Sigmoid colon (tissue), 4 donors: ENCODE results near the gene TMEM145.

Source experiments
- EP300 ChIP-seq, 4 donors: sonication (generic); formaldehyde crosslinking; IDR thresholded peaks; one replicate each; pipeline ENCODE4 v1.6.1; 2017; ENCODE audit warnings: antibody characterized with exemption in 4 of 4
- POLR2A ChIP-seq, 2 donors: fragments of 450-650 bp; IDR thresholded peaks; one replicate each; pipeline ENCODE4 v1.6.1; 2016; ENCODE audit warnings: antibody characterized with exemption in 2 of 2, mild to moderate bottlenecking in 2 of 2, moderate library complexity in 2 of 2
- POLR2AphosphoS5 ChIP-seq, 4 donors: sonication (generic); formaldehyde crosslinking; IDR thresholded peaks; one replicate each; pipeline ENCODE4 v1.6.1; 2017; ENCODE audit warnings: antibody characterized with exemption in 4 of 4

- TF ChIP-seq POLR2AphosphoS5 (IDR thresholded peaks at IDR 0.05) (peak in 3 of 4 donors; percentile 20 to 35 (median 24)), POLR2A (IDR thresholded peaks at IDR 0.05) (no peak), EP300 (IDR thresholded peaks at IDR 0.05) (no peak)
Observed at GRCh38 chr19:42295831-42296525, 17.1 kb upstream of the TMEM145 start.
